Epithelial cell of proximal tubule (primary cell): ENCODE results near the gene LRRN3. TPM values are rescaled to one million over a fixed set of nuclear protein-coding genes. Genes with fewer than 3 reads are reported as not detected.

Source experiments
- DNase-seq: peaks from one replicate; pipeline ENCODE4 v3.0.0-alpha.2; 2011; ENCODE audit warnings: low read depth
- H3K4me3 ChIP-seq: 2 replicates; pipeline ENCODE4 v1.5.1; 2011; ENCODE audit warnings: low read depth, mild to moderate bottlenecking, low read length
- CTCF ChIP-seq: conservative IDR thresholded peaks from 2 replicates; pipeline ENCODE4 v1.5.1; 2012; ENCODE audit warnings: low read depth, mild to moderate bottlenecking, low read length
- total RNA-seq: library from RNA; depleted of rRNA; stranded (reverse); fragments of >200 nt; gene quantifications from 2 replicates; pipeline ENCODE4 v1.2.3, GENCODE V29; 2015

LRRN3 gene
- total RNA-seq, 1 donor from 2014 or later = not detected

GRCh38 chr7:111138193-111138569 is 47.3 kb downstream of the LRRN3 start:
- DNase-seq = no peak
- no peak overlapping the region for H3K4me3 ChIP-seq
- no peak for TF ChIP-seq CTCF

- no peak for TF ChIP-seq CTCF
- DNase-seq = no peak
- H3K4me3 ChIP-seq = no peak overlapping the region
Measured at GRCh38 chr7:111138586-111138985, 47.7 kb downstream of the LRRN3 start.

GRCh38 chr7:111140091-111140865 is 49.4 kb downstream of the LRRN3 start:
- TF ChIP-seq CTCF = no peak
- H3K4me3 ChIP-seq = no peak overlapping the region
- DNase-seq = no peak

GRCh38 chr7:111145472-111145871 is 54.5 kb downstream of the LRRN3 start:
- H3K4me3 ChIP-seq = no peak overlapping the region
- DNase-seq = no peak
- TF ChIP-seq CTCF = no peak

- no peak overlapping the region for H3K4me3 ChIP-seq
- no peak for TF ChIP-seq CTCF
- DNase-seq = no peak
Measured at GRCh38 chr7:111146136-111146535, 55.2 kb downstream of the LRRN3 start.

GRCh38 chr7:111147708-111148533 is 57.0 kb downstream of the LRRN3 start:
- TF ChIP-seq CTCF = no peak
- DNase-seq = no peak
- no peak overlapping the region for H3K4me3 ChIP-seq
